ENCODE measurements around the gene JARID2. TPM values are rescaled to one million over a fixed set of nuclear protein-coding genes. Genes with fewer than 3 reads are reported as not detected.

JARID2 gene
- total and polyA plus RNA-seq, 4 donors: 1.4 to 12.3 (median 3.4) TPM

- peaks cover 1 to 23% (median 5%) of the 10 kb centered on the region in 4 donors for H3K36me3 ChIP-seq (ENCODE audit: control insufficient read depth in 4 of 4, insufficient read depth in 3 of 4, low read depth in 1 of 4, low read length in 3 of 4)
- H3K4me1 ChIP-seq (ENCODE audit: control insufficient read depth in 4 of 4, insufficient read depth in 4 of 4, low read length in 3 of 4): peaks cover 0 to 14% (median 8%) of the 10 kb centered on the region in 4 donors
- WGBS: 96% methylated on average over 34 of the region's 34 CpGs
- H3K27ac ChIP-seq (ENCODE audit: low read depth in 1 of 2, low read length in 2 of 2): no peak overlapping the region
- no peak overlapping the region for H3K4me3 ChIP-seq (ENCODE audit: low read depth in 1 of 3, low read length in 3 of 3)
- H3K9me3 ChIP-seq (ENCODE audit: control insufficient read depth in 4 of 4, low read length in 3 of 4): no peaks in the 10 kb centered on the region
- H3K9ac ChIP-seq (ENCODE audit: low read depth in 1 of 2, low read length in 2 of 2): no peak overlapping the region
- no peak for DNase-seq (ENCODE audit: low spot score)
- no peaks in the 10 kb centered on the region for H3K27me3 ChIP-seq (ENCODE audit: control insufficient read depth in 4 of 4, insufficient read depth in 4 of 4, low read length in 3 of 4)
- TF ChIP-seq TAF1 (conservative IDR thresholded peaks at IDR 0.05) (no peak), RAD21 (IDR thresholded peaks at IDR 0.05) (no peak), FOXA2 (IDR thresholded peaks at IDR 0.05) (no peak), NR2F2 (IDR thresholded peaks at IDR 0.05) (no peak), RXRA (IDR thresholded peaks at IDR 0.05) (no peak), REST (IDR thresholded peaks at IDR 0.05) (no peak), HNF4A (conservative IDR thresholded peaks at IDR 0.05) (no peak)
Observed at GRCh38 chr6:15513131-15513771, 267.4 kb downstream of the JARID2 start.

- TF ChIP-seq GABPA (IDR thresholded peaks at IDR 0.05 in 1 of 2, conservative IDR thresholded peaks at IDR 0.05 in 1 of 2) (no peak), SP1 (IDR thresholded peaks at IDR 0.05) (no peak), RXRA (IDR thresholded peaks at IDR 0.05) (no peak), ZBTB33 (IDR thresholded peaks at IDR 0.05) (no peak), YY1 (IDR thresholded peaks at IDR 0.05) (no peak), HNF4A (conservative IDR thresholded peaks at IDR 0.05) (no peak), NR2F2 (IDR thresholded peaks at IDR 0.05) (no peak), FOXA2 (IDR thresholded peaks at IDR 0.05) (no peak), CTCF (IDR thresholded peaks at IDR 0.05; ENCODE audit: low read depth, low read length, missing input control) (no peak), MAX (IDR thresholded peaks at IDR 0.05) (no peak), REST (IDR thresholded peaks at IDR 0.05) (no peak), JUND (IDR thresholded peaks at IDR 0.05) (no peak), RAD21 (IDR thresholded peaks at IDR 0.05) (no peak), FOXA1 (IDR thresholded peaks at IDR 0.05) (no peak), ATF3 (IDR thresholded peaks at IDR 0.05) (no peak)
- H3K27me3 ChIP-seq (ENCODE audit: control insufficient read depth in 4 of 4, insufficient read depth in 4 of 4, low read length in 3 of 4): no peaks in the 10 kb centered on the region
- DNase-seq (ENCODE audit: low spot score): no peak
- 94% methylated on average over 21 of the region's 21 CpGs for WGBS
- H3K4me3 ChIP-seq (ENCODE audit: low read depth in 1 of 3, low read length in 3 of 3): no peak overlapping the region
- H3K4me1 ChIP-seq (ENCODE audit: control insufficient read depth in 4 of 4, insufficient read depth in 4 of 4, low read length in 3 of 4): peaks cover 0 to 14% (median 8%) of the 10 kb centered on the region in 4 donors
- no peak overlapping the region for H3K9ac ChIP-seq (ENCODE audit: low read depth in 1 of 2, low read length in 2 of 2)
- peaks cover 1 to 26% (median 5%) of the 10 kb centered on the region in 4 donors for H3K36me3 ChIP-seq (ENCODE audit: control insufficient read depth in 4 of 4, insufficient read depth in 3 of 4, low read depth in 1 of 4, low read length in 3 of 4)
- H3K27ac ChIP-seq (ENCODE audit: low read depth in 1 of 2, low read length in 2 of 2): no peak overlapping the region
- no peaks in the 10 kb centered on the region for H3K9me3 ChIP-seq (ENCODE audit: control insufficient read depth in 4 of 4, low read length in 3 of 4)
Observed at GRCh38 chr6:15513801-15514711, 268.2 kb downstream of the JARID2 start.

All from liver (tissue), 9 donors.